Activated CD8-positive, alpha-beta T cell treated with anti-CD3 and anti-CD28 coated beads for 36 hours (primary cell): ENCODE measurements around the gene RBM27. TPM values are rescaled to one million over a fixed set of nuclear protein-coding genes. Genes with fewer than 3 reads are reported as not detected.
A peak's percentile ranks its signal among the peaks of the same experiment; 100 is the strongest.
"Not testable (repeated sequence)": the region's sequence is repeated elsewhere in the genome, so short reads cannot be mapped to it uniquely, and the experiment has no call there.

Source experiments
- ATAC-seq: fragments of 200-7000 bp; cut with Tn5 transposase; one replicate; pipeline ENCODE4 v1.10.0; 2021; ENCODE audit warnings: mild to moderate bottlenecking, moderate library complexity
- CTCF ChIA-PET: fragments of 350-600 bp; sonication (Branson Sonifier 250); formaldehyde crosslinking; loops from one replicate; lab custom pipeline; 2021; ENCODE audit warnings: antibody characterized with exemption; lab: Charles Lee
- POLR2A ChIA-PET: fragments of 350-600 bp; sonication (Branson Sonifier 250); formaldehyde crosslinking; loops from one replicate; lab custom pipeline; 2021; ENCODE audit warnings: antibody characterized with exemption; lab: Charles Lee
- DNase-seq: peaks from one replicate; pipeline ENCODE4 v3.0.0-alpha.2; 2020
- H3K27ac Mint-ChIP-seq: one replicate; pipeline ENCODE4 v1.8.0; 2021; ENCODE audit warnings: mild to moderate bottlenecking, mixed read lengths
- H3K27me3 Mint-ChIP-seq: one replicate; pipeline ENCODE4 v1.8.0; 2021; ENCODE audit warnings: mixed read lengths
- H3K36me3 Mint-ChIP-seq: one replicate; pipeline ENCODE4 v1.8.0; 2021; ENCODE audit warnings: low read depth, mixed read lengths
- H3K4me1 Mint-ChIP-seq: one replicate; pipeline ENCODE4 v1.8.0; 2021; ENCODE audit warnings: low read depth, mixed read lengths
- H3K4me3 Mint-ChIP-seq: one replicate; pipeline ENCODE4 v1.8.0; 2021; ENCODE audit warnings: mild to moderate bottlenecking, moderate library complexity, mixed read lengths
- H3K9me3 Mint-ChIP-seq: one replicate; pipeline ENCODE4 v1.8.0; 2021; ENCODE audit warnings: mixed read lengths
- intact Hi-C: fragments of 100-400 bp; cut with micrococcal nuclease; formaldehyde crosslinking; loops from one replicate; pipeline ENCODE4 v1.10.0; 2022
- total RNA-seq, 2 experiments: library from RNA; stranded (reverse); gene quantifications; one replicate each; pipeline ENCODE4 v1.2.3, GENCODE V29; 2021
- TF ChIP-seq, protein P1 (sequence below): fragments of 200-600 bp; IDR thresholded peaks from one replicate; pipeline ENCODE4 v1.8.0; 2022; ENCODE audit warnings: antibody characterized with exemption, mild to moderate bottlenecking

Gene RBM27
- total RNA-seq, 2 experiments from 2014 or later: 29.1 to 29.3 TPM

GRCh38 chr5:146165903-146166302 lies 37.5 kb upstream of the RBM27 start:
- DNase-seq: no peak
- TF ChIP-seq, protein P1, sequence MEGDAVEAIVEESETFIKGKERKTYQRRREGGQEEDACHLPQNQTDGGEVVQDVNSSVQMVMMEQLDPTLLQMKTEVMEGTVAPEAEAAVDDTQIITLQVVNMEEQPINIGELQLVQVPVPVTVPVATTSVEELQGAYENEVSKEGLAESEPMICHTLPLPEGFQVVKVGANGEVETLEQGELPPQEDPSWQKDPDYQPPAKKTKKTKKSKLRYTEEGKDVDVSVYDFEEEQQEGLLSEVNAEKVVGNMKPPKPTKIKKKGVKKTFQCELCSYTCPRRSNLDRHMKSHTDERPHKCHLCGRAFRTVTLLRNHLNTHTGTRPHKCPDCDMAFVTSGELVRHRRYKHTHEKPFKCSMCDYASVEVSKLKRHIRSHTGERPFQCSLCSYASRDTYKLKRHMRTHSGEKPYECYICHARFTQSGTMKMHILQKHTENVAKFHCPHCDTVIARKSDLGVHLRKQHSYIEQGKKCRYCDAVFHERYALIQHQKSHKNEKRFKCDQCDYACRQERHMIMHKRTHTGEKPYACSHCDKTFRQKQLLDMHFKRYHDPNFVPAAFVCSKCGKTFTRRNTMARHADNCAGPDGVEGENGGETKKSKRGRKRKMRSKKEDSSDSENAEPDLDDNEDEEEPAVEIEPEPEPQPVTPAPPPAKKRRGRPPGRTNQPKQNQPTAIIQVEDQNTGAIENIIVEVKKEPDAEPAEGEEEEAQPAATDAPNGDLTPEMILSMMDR: no peak
- Mint-ChIP-seq H3K27ac (no peak overlapping the region), H3K4me3 (no peak overlapping the region), H3K27me3 (no peaks in the 10 kb centered on the region), H3K36me3 (peaks cover 65% of the 10 kb centered on the region), H3K4me1 (peaks cover 14% of the 10 kb centered on the region), H3K9me3 (no peaks in the 10 kb centered on the region)
- ATAC-seq: no peak
- intact Hi-C loops: no loop called here
- POLR2A ChIA-PET: interaction anchor here (0.9 kb wide), 2 partner anchors 30 to 80 kb away, joined by 3 to 5 read pairs; no protein-coding TSS in a partner anchor
- CTCF ChIA-PET: interaction anchor here (1.6 kb wide), 1 partner anchor 35 kb away, joined by 3 read pairs; no protein-coding TSS in a partner anchor

GRCh38 chr5:146169076-146169475 lies 34.3 kb upstream of the RBM27 start:
- intact Hi-C loops: no loop called here
- Mint-ChIP-seq H3K4me1 (peaks cover 19% of the 10 kb centered on the region), H3K27me3 (no peaks in the 10 kb centered on the region), H3K9me3 (no peaks in the 10 kb centered on the region), H3K27ac (no peak overlapping the region), H3K36me3 (peaks cover 54% of the 10 kb centered on the region), H3K4me3 (no peak overlapping the region)
- TF ChIP-seq, protein P1: no peak
- DNase-seq: no peak
- POLR2A ChIA-PET: no interaction called here
- no peak for ATAC-seq
- CTCF ChIA-PET: no interaction called here

DNA sequence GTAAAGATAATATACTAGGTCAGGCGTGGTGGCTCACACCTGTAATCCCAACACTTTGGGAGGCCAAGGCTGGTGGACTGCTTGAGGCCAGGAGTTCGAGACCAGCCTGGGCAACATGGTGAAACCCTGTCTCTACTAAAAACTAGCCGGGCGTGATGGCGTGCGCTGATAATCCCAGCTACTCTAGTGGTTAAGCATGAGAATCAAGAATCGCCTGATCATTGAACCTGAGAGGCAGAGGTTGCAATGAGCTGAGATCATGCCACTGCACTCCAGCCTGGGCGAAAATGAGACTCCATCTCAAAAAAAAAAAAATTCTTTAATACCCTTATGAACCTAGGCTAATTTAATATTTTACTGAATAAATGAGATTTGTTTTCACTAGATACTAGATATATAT lies 30.4 kb upstream of the RBM27 start:
- DNase-seq, H3K9me3 Mint-ChIP-seq, ATAC-seq, intact Hi-C loops, H3K27ac Mint-ChIP-seq, CTCF ChIA-PET, H3K27me3 Mint-ChIP-seq, POLR2A ChIA-PET, H3K4me3 Mint-ChIP-seq: not testable (repeated sequence)
- peaks cover 38% of the 10 kb centered on the region for H3K36me3 Mint-ChIP-seq
- peaks cover 17% of the 10 kb centered on the region for H3K4me1 Mint-ChIP-seq

DNA sequence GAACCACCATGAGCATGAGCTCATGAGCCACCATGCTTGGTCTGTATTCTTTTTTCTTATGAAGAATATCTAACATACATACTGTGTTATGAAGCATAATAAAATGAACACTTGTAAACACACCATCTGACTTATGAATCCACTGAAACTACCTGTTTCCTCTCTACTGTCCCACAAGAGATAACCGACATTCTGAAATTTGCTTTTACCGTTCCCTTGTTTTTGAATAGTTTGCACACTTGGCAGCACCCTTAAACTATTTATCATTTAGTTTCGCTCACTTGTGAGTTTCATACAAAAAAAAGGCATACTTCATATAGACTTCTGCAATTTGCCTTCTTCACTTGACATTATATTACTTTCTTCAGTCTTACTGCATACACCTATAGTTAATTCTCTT lies 29.8 kb upstream of the RBM27 start:
- Mint-ChIP-seq H3K27ac (peak overlapping the region; percentile 55), H3K36me3 (peaks cover 37% of the 10 kb centered on the region), H3K27me3 (no peaks in the 10 kb centered on the region), H3K9me3 (no peaks in the 10 kb centered on the region), H3K4me3 (no peak overlapping the region), H3K4me1 (peaks cover 18% of the 10 kb centered on the region)
- TF ChIP-seq, protein P1: no peak
- no peak for DNase-seq
- intact Hi-C loops: no loop called here
- ATAC-seq: no peak
- POLR2A ChIA-PET: no interaction called here
- CTCF ChIA-PET: no interaction called here

- intact Hi-C loops: no loop called here
- CTCF ChIA-PET: no interaction called here
- H3K27ac Mint-ChIP-seq: no peak overlapping the region
- TF ChIP-seq, protein P1: no peak
- no peaks in the 10 kb centered on the region for H3K9me3 Mint-ChIP-seq
- no peaks in the 10 kb centered on the region for H3K27me3 Mint-ChIP-seq
- no peak overlapping the region for H3K4me3 Mint-ChIP-seq
- no peak for DNase-seq
- no peak for ATAC-seq
- peaks cover 24% of the 10 kb centered on the region for H3K4me1 Mint-ChIP-seq
- POLR2A ChIA-PET: no interaction called here
- peaks cover 36% of the 10 kb centered on the region for H3K36me3 Mint-ChIP-seq
Measured at GRCh38 chr5:146176805-146177204, 26.6 kb upstream of the RBM27 start.

GRCh38 chr5:146179696-146180095 lies 23.7 kb upstream of the RBM27 start:
- peaks cover 24% of the 10 kb centered on the region for H3K4me1 Mint-ChIP-seq
- H3K4me3 Mint-ChIP-seq: peak overlapping the region; percentile 21
- H3K9me3 Mint-ChIP-seq: no peaks in the 10 kb centered on the region
- H3K36me3 Mint-ChIP-seq: peaks cover 33% of the 10 kb centered on the region
- no peak for DNase-seq
- no peaks in the 10 kb centered on the region for H3K27me3 Mint-ChIP-seq
- intact Hi-C loops: no loop called here
- ATAC-seq: no peak
- ChIA-PET CTCF (no interaction called here), POLR2A (interaction anchor here (0.6 kb wide), 1 partner anchor 1366 kb away, joined by 3 read pairs; no protein-coding TSS in a partner anchor)
- TF ChIP-seq, protein P1: no peak
- H3K27ac Mint-ChIP-seq: no peak overlapping the region

DNA sequence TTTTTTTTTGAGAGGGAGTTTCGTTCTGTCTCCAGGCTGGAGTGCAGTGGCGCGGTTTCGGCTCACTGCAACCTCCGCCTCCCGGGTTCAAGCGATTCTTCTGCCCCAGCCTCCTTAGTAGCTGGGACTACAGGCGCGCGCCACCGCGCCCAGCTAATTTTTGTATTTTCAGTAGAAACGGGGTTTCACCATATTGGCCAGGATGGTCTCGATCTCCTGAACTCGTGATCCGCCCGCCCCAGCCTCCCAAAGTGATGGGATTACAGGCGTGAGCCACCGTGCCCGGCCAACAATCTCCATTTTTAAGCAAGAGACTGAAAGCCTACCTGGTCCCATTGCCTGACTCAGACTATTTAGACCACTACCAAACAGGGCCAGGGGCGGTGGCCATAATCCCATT lies 20.0 kb upstream of the RBM27 start:
- Mint-ChIP-seq H3K27ac (peak overlapping the region; percentile 99), H3K36me3 (peaks cover 27% of the 10 kb centered on the region), H3K4me1 (peaks cover 30% of the 10 kb centered on the region), H3K4me3 (peak overlapping the region; percentile 98)
- ATAC-seq, DNase-seq, H3K9me3 Mint-ChIP-seq, H3K27me3 Mint-ChIP-seq, CTCF ChIA-PET: not testable (repeated sequence)
- intact Hi-C loops: loop anchor here (2.0 kb wide), 1 partner anchor 263 kb away; the partner anchor contains the start of gene TCERG1
- POLR2A ChIA-PET: interaction anchor here (1.1 to 1.9 kb wide), 2 partner anchors 12 to 20 kb away, joined by 3 to 10 read pairs; partner anchors contain the start of gene RBM27
